PFSK-1 (cell line): ENCODE data around the gene NFIB.

ENCODE experiments used
- POLR2AphosphoS5 ChIP-seq: IDR thresholded peaks from 2 replicates; pipeline ENCODE4 v1.6.1; 2012; ENCODE audit warnings: low read depth, mild to moderate bottlenecking, control low read depth, low read length, moderate library complexity
- REST ChIP-seq, 2 experiments: IDR thresholded peaks; 2 replicates each; pipeline versions ENCODE4 v1.6.1 to v1.8.0; 2011 to 2012; ENCODE audit warnings: low read depth in 2 of 2, low read length in 2 of 2, control low read depth in 1 of 2, inconsistent platforms in 1 of 2, mild to moderate bottlenecking in 1 of 2, moderate library complexity in 1 of 2; ENCODE audit not compliant: insufficient read depth in 1 of 2
- SIN3A ChIP-seq: IDR thresholded peaks from 2 replicates; pipeline ENCODE4 v1.6.1; 2012; ENCODE audit warnings: mild to moderate bottlenecking, low read length, moderate library complexity, borderline replicate concordance; ENCODE audit not compliant: insufficient read depth
- TAF1 ChIP-seq: IDR thresholded peaks from 2 replicates; pipeline ENCODE4 v1.6.1; 2012; ENCODE audit warnings: low read length, control low read depth, borderline replicate concordance; ENCODE audit not compliant: insufficient read depth

GRCh38 chr9:14056316-14056861, 257.6 kb downstream of the NFIB start:
- peak in 1 of 2 experiments; percentile 35; a peak in 1 of 4 replicates for TF ChIP-seq REST (IDR thresholded peaks at IDR 0.05; ENCODE audit: insufficient read depth in 1 of 2, low read depth in 2 of 2, low read length in 2 of 2)
- TF ChIP-seq POLR2AphosphoS5: 0 out of 2 replicates have a peak, but pooled peaks have one; percentile 30
- peak; percentile 61; the same call in 1 of the 2 replicates for TF ChIP-seq TAF1
- TF ChIP-seq SIN3A: peak; percentile 48; the same call in 1 of the 2 replicates
